Measurements from ENCODE around the gene SLITRK4.

The SLITRK4 gene

DNA sequence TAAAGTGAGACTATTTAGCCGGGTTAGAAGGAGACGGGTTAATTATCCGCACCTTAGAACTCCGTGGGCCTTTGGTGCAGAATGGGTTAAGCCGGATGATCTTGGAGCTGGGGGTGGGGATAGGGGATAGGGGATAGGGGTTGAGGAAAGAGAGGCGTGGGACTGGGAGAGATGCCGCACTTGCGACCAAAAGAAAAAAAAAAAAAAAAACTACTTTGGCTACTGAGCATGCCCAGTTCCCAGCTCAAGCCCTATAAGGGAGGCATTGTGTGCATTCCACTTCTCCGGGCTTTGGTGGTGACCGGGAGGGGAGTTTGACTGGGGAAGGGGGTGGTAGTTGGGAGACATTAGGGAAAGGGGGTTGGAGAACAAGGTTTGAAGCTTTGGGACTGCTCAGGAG is at the start of gene SLITRK4:
TSS of gene SLITRK4 (minus strand) at position 187 of the 400 bp plus-strand sequence. CDS start 4,993 bp downstream, outside the sequence.
- TF ChIP-seq CTCF (conservative IDR thresholded peaks at IDR 0.05): no peak
- TF ChIP-seq ZFX (IDR thresholded peaks at IDR 0.05): no peak
- H3K27ac ChIP-seq: no peak within 1 kb of the TSS

DNA sequence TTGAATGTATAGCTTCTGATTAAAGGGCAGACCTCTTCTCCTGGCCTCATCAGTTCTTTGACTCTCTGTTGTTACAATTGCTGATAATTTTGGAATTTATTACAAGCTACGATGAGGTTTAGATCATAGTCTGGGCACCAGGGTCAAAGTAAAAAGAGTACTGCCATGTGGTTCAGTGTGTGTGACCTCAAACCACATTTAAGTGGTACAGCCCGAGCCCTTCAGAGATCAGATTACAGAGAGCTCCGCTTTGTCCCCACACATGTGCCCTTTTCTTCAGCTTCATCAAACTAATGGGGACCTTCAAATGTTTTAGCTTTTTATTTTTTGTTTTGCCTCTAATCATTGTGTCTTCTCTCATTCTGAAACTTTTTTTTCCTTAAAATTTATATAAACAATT is 47.6 kb upstream of the SLITRK4 start:
- TF ChIP-seq CTCF (conservative IDR thresholded peaks at IDR 0.05) (no peak), ZFX (IDR thresholded peaks at IDR 0.05) (no peak)
- H3K27ac ChIP-seq: no peak overlapping the region

DNA sequence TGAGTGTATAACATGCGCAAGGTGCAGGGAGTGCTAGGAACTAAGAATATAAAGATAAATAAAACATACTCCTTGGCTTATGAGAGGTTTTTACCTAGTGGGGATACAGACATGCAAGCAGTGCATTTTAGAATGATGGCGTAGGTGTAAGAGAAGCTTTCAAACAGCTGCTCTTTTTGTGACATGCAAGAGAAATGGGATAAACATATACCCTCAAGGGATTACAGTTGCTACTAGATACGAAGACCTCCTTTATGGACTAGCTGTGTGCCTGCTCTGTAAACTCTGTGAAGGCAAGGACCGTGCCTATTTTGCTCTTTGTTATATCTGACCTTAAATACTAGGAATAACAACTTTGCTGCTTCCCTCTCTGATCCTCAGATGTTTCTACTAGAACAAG is 39.0 kb upstream of the SLITRK4 start:
- no peak overlapping the region for H3K27ac ChIP-seq
- TF ChIP-seq ZFX (IDR thresholded peaks at IDR 0.05) (no peak), CTCF (conservative IDR thresholded peaks at IDR 0.05) (no peak)

DNA sequence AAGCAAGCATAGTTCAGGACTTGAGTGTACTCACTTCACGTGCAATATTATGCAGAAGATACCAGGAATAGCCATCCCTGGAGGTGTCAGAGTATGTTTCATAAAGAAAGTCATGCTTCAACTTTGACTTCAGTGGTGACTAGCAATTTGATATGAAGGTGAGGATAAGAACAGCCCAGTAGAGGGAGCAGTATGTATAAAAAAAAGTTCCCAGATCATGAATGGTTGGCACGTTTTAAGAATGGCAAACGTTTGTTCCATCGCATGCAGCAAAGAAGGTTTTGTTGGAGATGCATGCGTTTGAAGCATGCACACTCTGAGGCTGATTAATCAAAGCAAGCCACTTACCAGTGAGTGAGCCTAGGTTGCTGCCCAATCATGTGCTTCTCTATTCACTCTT is 33.5 kb upstream of the SLITRK4 start:
- H3K27ac ChIP-seq: no peak overlapping the region
- TF ChIP-seq CTCF (conservative IDR thresholded peaks at IDR 0.05): peak; percentile 54
- no peak for TF ChIP-seq ZFX (IDR thresholded peaks at IDR 0.05)

GRCh38 chrX:143664302-143664701 is 28.4 kb upstream of the SLITRK4 start:
- no peak for TF ChIP-seq ZFX (IDR thresholded peaks at IDR 0.05)
- peak; percentile 68 for TF ChIP-seq CTCF (conservative IDR thresholded peaks at IDR 0.05)
- no peak overlapping the region for H3K27ac ChIP-seq

DNA sequence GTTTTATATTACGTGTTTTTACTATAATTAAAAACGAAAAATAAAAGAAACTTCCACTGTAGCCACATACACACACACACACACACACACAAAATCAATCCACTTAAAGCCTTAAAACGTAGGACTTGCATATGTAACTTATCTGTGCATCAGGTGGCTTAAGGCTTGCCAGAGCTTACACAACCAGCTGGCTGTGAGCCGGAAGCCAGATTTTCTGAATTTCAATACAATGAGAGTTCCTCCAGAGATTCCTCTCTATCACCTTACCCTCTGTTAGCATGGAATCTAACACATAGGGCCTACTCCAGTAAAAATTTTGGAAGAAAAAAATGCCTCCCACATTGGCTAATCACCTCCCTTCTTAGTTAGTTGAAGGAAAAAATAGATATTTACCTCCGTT is 27.9 kb upstream of the SLITRK4 start:
- TF ChIP-seq ZFX (IDR thresholded peaks at IDR 0.05): no peak
- no peak for TF ChIP-seq CTCF (conservative IDR thresholded peaks at IDR 0.05)
- no peak overlapping the region for H3K27ac ChIP-seq

GRCh38 chrX:143661286-143661685 is 25.4 kb upstream of the SLITRK4 start:
- TF ChIP-seq ZFX (IDR thresholded peaks at IDR 0.05): no peak
- H3K27ac ChIP-seq: no peak overlapping the region

GRCh38 chrX:143648705-143649104 is 12.8 kb upstream of the SLITRK4 start:
- peak; percentile 60 for TF ChIP-seq CTCF (conservative IDR thresholded peaks at IDR 0.05)
- no peak for TF ChIP-seq ZFX (IDR thresholded peaks at IDR 0.05)
- no peak overlapping the region for H3K27ac ChIP-seq

Data from C4-2B (cell line).